Upper lobe of right lung (tissue), 1 donor: ENCODE data around the gene IRAK2. TPM values are rescaled to one million over a fixed set of nuclear protein-coding genes. Genes with fewer than 3 reads are reported as not detected.
"Not testable (repeated sequence)": the region's sequence is repeated elsewhere in the genome, so short reads cannot be mapped to it uniquely, and the experiment has no call there.

Source experiments
- ATAC-seq: fragments of 200-7000 bp; cut with Tn5 transposase; one replicate; pipeline ENCODE4 v1.9.1; 2020; ENCODE audit warnings: mild to moderate bottlenecking, moderate library complexity
- DNase-seq: peaks from one replicate; pipeline ENCODE4 v3.0.0-alpha.2; 2020
- H3K27ac ChIP-seq: fragments of 200-600 bp; one replicate; pipeline ENCODE4 v1.8.0; 2022
- H3K27me3 ChIP-seq: fragments of 200-600 bp; one replicate; pipeline ENCODE4 v1.8.0; 2022; ENCODE audit warnings: mild to moderate bottlenecking
- H3K36me3 ChIP-seq: fragments of 200-600 bp; one replicate; pipeline ENCODE4 v1.8.0; 2022
- H3K4me1 ChIP-seq: fragments of 200-600 bp; one replicate; pipeline ENCODE4 v1.8.0; 2022
- H3K4me3 ChIP-seq: fragments of 200-600 bp; one replicate; pipeline ENCODE4 v1.8.0; 2022; ENCODE audit warnings: mild to moderate bottlenecking
- H3K9me3 ChIP-seq: fragments of 200-600 bp; one replicate; pipeline ENCODE4 v1.8.0; 2022
- CTCF ChIP-seq: fragments of 200-600 bp; IDR thresholded peaks from one replicate; pipeline ENCODE4 v1.8.0; 2022; ENCODE audit warnings: antibody characterized with exemption
- intact Hi-C: fragments of 100-400 bp; cut with DNase I; formaldehyde crosslinking; loops from one replicate; pipeline ENCODE4 v1.11.0; 2022
- total RNA-seq: library from RNA; stranded (reverse); fragmentation: NEBNext Ultra II Directional; extraction: Animal tissue kit (Norgen Biotek cat#: 25700); gene quantifications from one replicate; pipeline ENCODE4 v1.2.1, GENCODE V29; 2021
- donor health status: DM: no; HTN: yes; CAD: no; lungs with severe emphysema.

The IRAK2 gene
- total RNA-seq, 1 donor from 2014 or later: 5.2 TPM

DNA sequence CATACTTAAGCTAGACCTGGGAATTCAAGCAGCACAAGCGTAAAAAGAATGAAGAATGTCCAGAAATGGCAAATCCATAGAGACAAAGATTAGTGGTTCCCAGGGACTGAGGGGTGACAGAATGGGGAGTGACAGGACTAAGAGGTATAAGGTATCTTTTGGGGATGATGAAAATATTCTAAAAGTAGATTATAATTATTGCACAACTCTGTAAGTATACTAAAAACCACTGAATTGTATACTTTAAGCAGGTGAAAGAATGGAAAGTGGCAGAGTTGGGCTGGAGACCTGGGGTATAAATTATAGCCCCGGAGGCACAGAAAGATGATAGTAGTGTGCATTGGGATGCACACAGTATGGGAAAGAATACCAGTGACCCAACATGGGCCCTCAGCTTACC is 43.7 kb upstream of the IRAK2 start:
- H3K9me3 ChIP-seq: no peaks in the 10 kb centered on the region
- DNase-seq (no peak), ATAC-seq (no peak)
- H3K27ac ChIP-seq: no peak overlapping the region
- intact Hi-C loops: no loop called here
- peaks cover 31% of the 10 kb centered on the region for H3K36me3 ChIP-seq
- peaks cover 22% of the 10 kb centered on the region for H3K4me1 ChIP-seq
- no peak for TF ChIP-seq CTCF
- no peaks in the 10 kb centered on the region for H3K27me3 ChIP-seq
- no peak overlapping the region for H3K4me3 ChIP-seq

GRCh38 chr3:10122724-10123123 is 42.0 kb upstream of the IRAK2 start:
- TF ChIP-seq CTCF: no peak
- H3K27ac ChIP-seq: no peak overlapping the region
- H3K36me3 ChIP-seq: peaks cover 48% of the 10 kb centered on the region
- ATAC-seq (no peak), DNase-seq (no peak)
- intact Hi-C loops: no loop called here
- no peaks in the 10 kb centered on the region for H3K9me3 ChIP-seq
- H3K27me3 ChIP-seq: no peaks in the 10 kb centered on the region
- peaks cover 12% of the 10 kb centered on the region for H3K4me1 ChIP-seq
- H3K4me3 ChIP-seq: no peak overlapping the region

GRCh38 chr3:10135872-10136271 is 28.8 kb upstream of the IRAK2 start:
- H3K4me1 ChIP-seq, H3K9me3 ChIP-seq, H3K36me3 ChIP-seq, H3K27ac ChIP-seq, ATAC-seq, H3K4me3 ChIP-seq, H3K27me3 ChIP-seq, DNase-seq, intact Hi-C loops: not testable (repeated sequence)

DNA sequence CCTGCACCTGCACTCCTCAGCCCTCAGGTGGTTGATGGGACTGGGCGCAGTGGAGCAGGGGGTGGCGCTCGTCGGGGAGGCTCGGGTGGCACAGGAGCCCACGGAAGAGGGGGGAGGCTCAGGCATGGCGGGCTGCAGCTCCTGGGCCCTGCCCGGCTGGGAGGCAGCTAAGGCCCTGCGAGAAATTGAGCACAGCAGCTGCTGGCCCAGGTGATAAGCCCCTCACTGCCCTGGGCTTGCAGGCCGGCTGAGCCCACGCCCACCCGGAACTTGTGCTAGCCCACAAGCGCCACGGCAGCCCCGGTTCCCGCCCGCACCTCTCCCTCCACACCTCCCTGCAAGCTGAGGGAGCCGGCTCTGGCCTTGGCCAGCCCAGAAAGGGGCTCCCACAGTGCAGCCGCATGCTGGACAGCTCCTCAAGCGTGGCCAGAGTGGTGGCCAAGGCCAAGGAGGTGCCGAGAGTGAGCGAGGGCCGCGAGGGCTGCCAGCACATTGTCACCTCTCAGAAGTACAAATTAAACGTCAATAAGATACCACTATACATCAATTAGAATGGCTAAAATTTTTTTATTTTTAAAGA is 28.2 kb upstream of the IRAK2 start:
- no peak for DNase-seq
- H3K36me3 ChIP-seq: no peaks in the 10 kb centered on the region
- no peaks in the 10 kb centered on the region for H3K27me3 ChIP-seq
- H3K9me3 ChIP-seq: no peaks in the 10 kb centered on the region
- H3K4me1 ChIP-seq: no peaks in the 10 kb centered on the region
- intact Hi-C loops: no loop called here
- no peak overlapping the region for H3K4me3 ChIP-seq
- no peak overlapping the region for H3K27ac ChIP-seq
- TF ChIP-seq CTCF: no peak
- no peak for ATAC-seq

DNA sequence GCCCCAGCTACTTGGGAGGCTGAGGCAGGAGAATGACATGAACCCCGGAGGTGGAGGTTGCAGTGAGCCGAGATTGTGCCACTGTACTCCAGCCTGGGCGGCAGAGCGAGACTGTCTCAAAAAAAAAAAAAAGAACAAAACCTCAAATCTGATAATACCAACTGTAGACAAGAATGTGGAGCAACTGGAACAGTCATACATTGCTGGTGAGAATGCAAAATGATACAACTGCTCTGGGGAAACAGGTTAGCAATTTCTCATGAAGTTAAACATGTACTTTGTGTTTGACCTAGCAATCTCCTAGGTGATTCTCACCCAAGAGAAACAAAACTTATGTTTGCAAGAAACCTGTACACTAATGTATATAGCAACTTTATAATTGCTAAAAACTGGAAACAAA is 27.5 kb upstream of the IRAK2 start:
- Histone ChIP-seq H3K4me3 (no peak overlapping the region), H3K36me3 (no peaks in the 10 kb centered on the region), H3K27me3 (no peaks in the 10 kb centered on the region), H3K4me1 (no peaks in the 10 kb centered on the region), H3K9me3 (no peaks in the 10 kb centered on the region), H3K27ac (no peak overlapping the region)
- DNase-seq (no peak), ATAC-seq (no peak)
- intact Hi-C loops: no loop called here
- no peak for TF ChIP-seq CTCF

GRCh38 chr3:10140996-10141546 is 23.6 kb upstream of the IRAK2 start:
- peak overlapping the region; percentile 83 for H3K4me3 ChIP-seq
- peaks cover under 1% of the 10 kb centered on the region for H3K36me3 ChIP-seq
- intact Hi-C loops: no loop called here
- H3K27me3 ChIP-seq: no peaks in the 10 kb centered on the region
- TF ChIP-seq CTCF: no peak
- peak overlapping the region; percentile 93 for H3K27ac ChIP-seq
- H3K9me3 ChIP-seq: no peaks in the 10 kb centered on the region
- H3K4me1 ChIP-seq: peaks cover 26% of the 10 kb centered on the region
- no peak for DNase-seq
- no peak for ATAC-seq
